Uterus (tissue), 2 donors: ENCODE results near the gene PSMG4.

ENCODE experiments used
- CTCF ChIP-seq, 4 experiments: fragments of 200-600 bp in 2 of 4; fragments of 450-650 bp in 2 of 4; sonication (generic) in 2 of 4; IDR thresholded peaks; one replicate each; pipeline ENCODE4 v1.5.1; 2016 to 2019; ENCODE audit warnings: antibody characterized with exemption in 4 of 4, mild to moderate bottlenecking in 2 of 4, moderate library complexity in 1 of 4
- POLR2A ChIP-seq, 2 donors: fragments of 450-650 bp; IDR thresholded peaks; one replicate each; pipeline ENCODE4 v1.6.1; 2016; ENCODE audit warnings: antibody characterized with exemption in 2 of 2, mild to moderate bottlenecking in 1 of 2, moderate library complexity in 1 of 2

DNA sequence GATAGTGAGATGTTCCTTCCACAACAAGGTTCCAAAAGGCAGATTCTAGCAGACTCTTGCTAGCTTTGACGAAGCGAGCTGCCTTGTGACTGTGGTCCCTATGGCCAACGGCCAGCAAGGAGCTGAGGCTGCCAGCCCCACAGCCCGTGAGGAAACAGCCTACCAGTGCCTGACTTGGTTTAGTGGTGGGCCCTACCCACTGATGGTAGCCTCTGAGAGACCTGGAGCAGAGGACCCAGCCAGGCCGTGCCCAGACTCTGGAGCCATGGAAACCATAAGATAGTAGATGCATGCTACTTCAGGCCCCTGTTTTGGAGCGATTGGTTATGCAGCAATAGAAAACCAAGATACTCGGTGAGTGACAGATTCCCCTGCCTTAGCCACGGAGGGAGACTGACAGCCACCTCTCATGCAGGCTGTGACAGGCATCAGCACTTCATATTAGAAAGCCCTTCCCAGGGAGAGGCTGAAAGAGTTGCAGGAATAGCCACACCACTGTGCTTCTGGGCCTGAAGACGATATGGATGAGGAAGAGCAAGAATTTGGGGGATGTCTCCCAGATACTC is 19.2 kb downstream of the PSMG4 start:
- TF ChIP-seq CTCF (IDR thresholded peaks at IDR 0.05), result no peak
- no peak for TF ChIP-seq POLR2A (IDR thresholded peaks at IDR 0.05)
